ENCODE data around the gene KCNQ1OT1.

The KCNQ1OT1 gene

DNA sequence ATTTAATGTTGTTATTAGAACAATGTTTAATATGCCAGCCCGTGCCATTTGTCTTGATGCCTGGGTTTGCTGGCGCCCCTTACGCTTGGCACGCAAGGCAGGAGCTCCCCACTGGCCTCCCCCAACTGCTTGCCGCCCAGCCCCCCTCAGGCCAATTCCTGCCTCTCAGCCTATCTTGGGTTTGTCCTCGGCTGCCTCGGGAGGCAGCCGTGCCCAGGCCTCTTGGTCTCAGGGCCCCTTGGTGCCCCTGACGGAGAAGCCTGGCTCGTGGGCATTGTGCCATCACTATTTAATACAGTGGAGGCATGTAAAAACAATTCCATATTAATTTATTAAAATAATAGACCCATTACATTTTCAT lies 119.8 kb downstream of the KCNQ1OT1 start:
- DNase-seq (ENCODE audit: low read depth): no peak
- TF ChIP-seq, protein P1, sequence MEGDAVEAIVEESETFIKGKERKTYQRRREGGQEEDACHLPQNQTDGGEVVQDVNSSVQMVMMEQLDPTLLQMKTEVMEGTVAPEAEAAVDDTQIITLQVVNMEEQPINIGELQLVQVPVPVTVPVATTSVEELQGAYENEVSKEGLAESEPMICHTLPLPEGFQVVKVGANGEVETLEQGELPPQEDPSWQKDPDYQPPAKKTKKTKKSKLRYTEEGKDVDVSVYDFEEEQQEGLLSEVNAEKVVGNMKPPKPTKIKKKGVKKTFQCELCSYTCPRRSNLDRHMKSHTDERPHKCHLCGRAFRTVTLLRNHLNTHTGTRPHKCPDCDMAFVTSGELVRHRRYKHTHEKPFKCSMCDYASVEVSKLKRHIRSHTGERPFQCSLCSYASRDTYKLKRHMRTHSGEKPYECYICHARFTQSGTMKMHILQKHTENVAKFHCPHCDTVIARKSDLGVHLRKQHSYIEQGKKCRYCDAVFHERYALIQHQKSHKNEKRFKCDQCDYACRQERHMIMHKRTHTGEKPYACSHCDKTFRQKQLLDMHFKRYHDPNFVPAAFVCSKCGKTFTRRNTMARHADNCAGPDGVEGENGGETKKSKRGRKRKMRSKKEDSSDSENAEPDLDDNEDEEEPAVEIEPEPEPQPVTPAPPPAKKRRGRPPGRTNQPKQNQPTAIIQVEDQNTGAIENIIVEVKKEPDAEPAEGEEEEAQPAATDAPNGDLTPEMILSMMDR (IDR thresholded peaks at IDR 0.05; ENCODE audit: control insufficient read depth, insufficient read depth, low read depth, low read length, missing control alignments): no peak
- no peak overlapping the region for H3K4me3 ChIP-seq (ENCODE audit: control insufficient read depth, low read depth, low read length)

DNA sequence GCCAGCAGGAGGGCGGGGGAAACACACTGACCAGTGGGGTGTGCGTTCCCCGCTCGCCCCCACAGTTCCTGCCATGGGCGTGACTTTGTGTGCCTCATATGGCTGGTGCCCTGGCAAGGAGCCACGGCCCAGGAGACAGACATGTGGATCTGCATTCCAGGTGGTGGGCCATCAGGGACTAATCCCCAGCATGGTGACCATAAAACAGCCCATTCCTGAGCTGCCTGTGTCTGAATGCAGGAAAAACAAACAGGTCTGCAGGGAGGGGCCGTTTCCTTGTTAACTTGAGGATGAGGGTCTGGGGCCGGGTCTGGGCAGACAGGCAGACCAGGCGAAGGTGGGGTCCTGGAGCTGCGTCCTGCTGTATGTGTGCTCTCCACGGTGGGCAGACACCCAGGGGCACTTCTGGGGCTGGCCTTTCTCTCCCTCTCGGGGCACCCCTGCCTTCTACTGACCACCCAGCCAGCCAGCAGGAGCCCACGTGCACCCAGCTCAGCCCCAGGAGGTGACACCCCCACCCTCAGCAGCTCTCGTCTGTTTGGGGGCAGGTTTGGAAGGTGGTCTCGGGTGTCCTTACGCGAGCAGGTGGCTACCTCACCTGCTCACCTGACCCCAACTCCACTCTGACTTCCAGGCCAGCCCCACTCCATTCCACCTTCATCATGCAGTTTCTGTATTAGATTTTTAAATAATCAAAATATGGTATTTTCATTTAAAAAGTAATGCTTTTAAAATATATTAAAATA lies 120.3 kb downstream of the KCNQ1OT1 start:
- no peak for DNase-seq (ENCODE audit: low read depth)
- TF ChIP-seq, protein P1 (IDR thresholded peaks at IDR 0.05; ENCODE audit: control insufficient read depth, insufficient read depth, low read depth, low read length, missing control alignments): no peak
- H3K4me3 ChIP-seq (ENCODE audit: control insufficient read depth, low read depth, low read length): no peak overlapping the region

DNA sequence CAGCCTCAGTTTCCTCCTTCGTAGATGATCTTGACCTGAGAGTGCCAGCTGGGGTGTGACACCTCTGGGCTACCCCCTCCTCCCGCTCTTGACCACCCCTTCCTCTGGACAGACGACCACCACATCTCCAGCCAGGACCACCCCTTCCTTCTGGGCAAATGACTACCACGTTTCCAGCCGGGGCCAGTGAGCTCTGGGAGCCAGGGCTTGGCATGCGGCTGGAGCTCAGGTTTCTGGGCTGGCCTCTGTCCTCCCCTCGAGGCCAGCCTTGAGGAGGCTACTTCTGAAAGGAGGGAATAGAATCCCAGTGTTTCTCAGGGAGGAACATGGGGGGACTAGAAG lies 120.9 kb downstream of the KCNQ1OT1 start:
- no peak for DNase-seq (ENCODE audit: low read depth)
- TF ChIP-seq, protein P1 (IDR thresholded peaks at IDR 0.05; ENCODE audit: control insufficient read depth, insufficient read depth, low read depth, low read length, missing control alignments): no peak
- H3K4me3 ChIP-seq (ENCODE audit: control insufficient read depth, low read depth, low read length): no peak overlapping the region

DNA sequence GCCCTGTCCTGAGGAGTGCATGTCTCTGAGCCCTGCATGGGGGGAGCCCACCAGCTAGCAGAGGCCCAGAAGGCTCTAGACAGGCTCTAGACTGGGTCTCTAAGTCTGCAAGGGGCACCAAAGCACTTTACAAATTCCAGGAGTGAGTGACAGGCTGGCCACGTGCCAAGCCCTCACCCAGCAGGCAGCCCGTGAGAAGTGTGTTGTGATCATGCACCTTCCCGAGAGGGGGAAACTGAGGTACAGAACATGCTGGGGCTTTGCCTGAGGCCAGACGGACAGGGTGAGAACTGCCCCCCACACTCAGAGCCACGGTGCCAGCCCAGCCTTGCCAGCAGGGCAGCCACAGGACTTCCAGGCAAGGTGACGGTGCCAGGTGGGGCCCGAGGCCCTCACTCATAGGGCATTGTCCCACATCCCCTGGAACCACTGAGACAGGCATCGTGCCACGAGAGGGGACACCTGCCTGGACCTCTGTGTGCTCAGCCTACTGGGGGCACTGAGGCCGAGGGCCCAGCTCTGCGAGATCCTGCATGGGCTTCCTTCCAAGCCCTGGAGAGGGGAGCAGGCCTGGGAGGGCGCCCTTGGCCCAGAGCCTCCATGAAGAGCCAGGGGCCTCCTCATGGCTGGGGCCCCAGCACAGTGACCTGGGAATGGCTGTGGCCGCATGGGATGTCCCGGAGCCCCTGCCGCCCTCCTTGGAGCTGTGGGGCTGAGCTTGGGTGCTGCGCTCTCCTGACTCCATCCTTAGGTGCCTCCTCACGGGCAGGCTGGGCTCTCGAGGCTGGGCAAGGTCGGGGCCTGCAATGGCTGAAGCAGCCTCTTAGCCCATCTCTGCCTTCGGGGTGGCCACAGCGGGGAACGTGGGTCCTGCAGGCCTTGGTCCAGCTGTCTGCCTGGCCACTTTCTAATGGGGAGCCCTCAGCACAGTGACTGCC lies 121.5 kb downstream of the KCNQ1OT1 start:
- TF ChIP-seq, protein P1 (IDR thresholded peaks at IDR 0.05; ENCODE audit: control insufficient read depth, insufficient read depth, low read depth, low read length, missing control alignments): no peak
- no peak for DNase-seq (ENCODE audit: low read depth)

DNA sequence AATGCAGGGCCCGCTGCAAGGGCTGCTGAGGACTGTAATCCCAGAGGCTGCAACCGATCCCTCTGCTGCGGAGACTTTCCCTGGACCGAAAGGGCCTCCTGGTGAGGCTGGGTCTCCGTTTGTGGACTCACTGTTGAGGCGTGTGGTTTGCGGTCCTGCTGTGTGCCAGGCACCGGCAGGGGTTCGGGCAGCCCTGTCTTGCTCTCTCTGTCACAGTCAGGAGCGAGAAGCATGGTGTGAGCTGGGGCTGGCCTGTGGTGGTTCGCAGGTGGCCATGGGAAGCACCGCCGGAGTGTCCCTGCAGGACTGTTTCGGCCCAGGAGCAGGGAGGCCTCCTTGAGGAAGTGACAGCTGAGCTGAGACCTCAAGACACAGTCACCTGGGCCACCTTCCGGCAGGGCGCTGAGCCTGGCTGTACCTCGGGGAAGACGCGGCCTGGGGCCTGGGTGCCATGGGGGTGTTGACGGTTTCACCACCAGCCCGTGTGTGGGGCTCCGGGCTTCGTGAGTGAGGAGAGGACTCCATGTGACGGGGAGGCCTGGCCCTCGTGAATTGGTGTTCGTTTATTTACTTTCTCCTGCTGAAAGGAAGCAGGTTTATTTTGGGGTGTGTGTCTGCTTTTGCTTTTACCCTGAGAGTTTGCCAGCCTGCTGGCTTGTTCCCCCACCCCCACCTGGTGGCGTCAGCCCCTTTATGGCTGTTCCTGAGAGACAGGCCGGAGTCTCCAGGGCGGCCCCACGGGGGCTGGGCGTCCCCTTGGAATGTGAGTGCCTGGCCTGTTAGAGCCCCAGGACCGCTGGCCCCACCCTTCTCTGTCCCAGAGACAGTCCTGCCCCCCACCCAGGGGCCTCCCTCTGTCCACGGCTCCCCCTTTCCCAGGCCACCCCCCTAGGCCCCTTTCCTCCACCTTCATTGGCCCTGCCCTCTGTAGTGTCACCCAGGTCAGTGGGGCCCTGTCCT lies 122.5 kb downstream of the KCNQ1OT1 start:
- no peak for DNase-seq (ENCODE audit: low read depth)
- TF ChIP-seq, protein P1 (IDR thresholded peaks at IDR 0.05; ENCODE audit: control insufficient read depth, insufficient read depth, low read depth, low read length, missing control alignments): no peak
- no peak overlapping the region for H3K4me3 ChIP-seq (ENCODE audit: control insufficient read depth, low read depth, low read length)

More for the DNA sequence above, 121.5 kb downstream of the KCNQ1OT1 start:
- no peak overlapping the region for H3K4me3 ChIP-seq (ENCODE audit: control insufficient read depth, low read depth, low read length)

DNA sequence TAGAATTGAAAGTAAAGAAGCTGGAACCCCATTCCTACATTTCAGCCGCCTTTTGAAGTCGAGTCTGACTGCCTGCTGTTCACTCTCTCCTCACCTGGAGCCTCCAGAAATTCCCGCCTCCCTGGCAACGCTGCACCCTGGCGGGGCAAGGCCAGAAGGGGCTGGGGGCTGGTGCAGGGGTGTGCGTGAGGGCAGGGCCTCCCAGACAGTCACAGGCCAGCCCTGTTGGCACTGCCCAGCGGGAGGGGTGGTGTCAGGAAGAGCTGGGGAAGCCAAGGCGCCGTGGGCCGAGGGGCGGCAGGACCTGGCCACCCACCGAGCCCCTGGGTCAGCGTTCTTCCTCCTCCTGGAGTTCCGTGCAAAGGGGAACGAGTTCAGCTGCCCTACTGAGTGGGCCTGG lies 123.2 kb downstream of the KCNQ1OT1 start:
- H3K4me3 ChIP-seq (ENCODE audit: control insufficient read depth, low read depth, low read length): no peak overlapping the region
- no peak for DNase-seq (ENCODE audit: low read depth)
- TF ChIP-seq, protein P1 (IDR thresholded peaks at IDR 0.05; ENCODE audit: control insufficient read depth, insufficient read depth, low read depth, low read length, missing control alignments): no peak

Measured in AG09309 (cell line).